Parathyroid adenoma (tissue), 2 donors: ENCODE data around the gene C3.

Experiments used
- H2AFZ ChIP-seq: fragments of 300-600 bp; sonication (generic); one replicate; pipeline ENCODE4 v1.7.0; 2017; ENCODE audit warnings: antibody characterized with exemption, mild to moderate bottlenecking
- H3K27ac ChIP-seq: fragments of 300-600 bp; sonication (generic); one replicate; pipeline ENCODE4 v1.7.0; 2017
- H3K27me3 ChIP-seq: fragments of 300-600 bp; sonication (generic); one replicate; pipeline ENCODE4 v1.7.0; 2017; ENCODE audit warnings: low read length; ENCODE audit not compliant: control insufficient read depth, insufficient read depth
- H3K36me3 ChIP-seq: fragments of 300-600 bp; sonication (generic); one replicate; pipeline ENCODE4 v1.7.0; 2017; ENCODE audit warnings: low read length; ENCODE audit not compliant: control insufficient read depth, insufficient read depth
- H3K4me1 ChIP-seq: fragments of 300-600 bp; sonication (generic); one replicate; pipeline ENCODE4 v1.7.0; 2017; ENCODE audit warnings: control low read depth
- H3K4me2 ChIP-seq: fragments of 300-600 bp; sonication (generic); one replicate; pipeline ENCODE4 v1.7.0; 2017; ENCODE audit warnings: low read length
- H3K4me3 ChIP-seq: fragments of 300-600 bp; sonication (generic); one replicate; pipeline ENCODE4 v1.7.0; 2017; ENCODE audit warnings: low read depth, low read length
- H3K79me2 ChIP-seq: fragments of 300-600 bp; sonication (generic); one replicate; pipeline ENCODE4 v1.7.0; 2017; ENCODE audit warnings: control low read depth
- H3K9ac ChIP-seq: fragments of 300-600 bp; sonication (generic); one replicate; pipeline ENCODE4 v1.7.0; 2017; ENCODE audit warnings: mild to moderate bottlenecking
- H3K9me3 ChIP-seq: fragments of 300-600 bp; sonication (generic); one replicate; pipeline ENCODE4 v1.7.0; 2017; ENCODE audit warnings: low read length; ENCODE audit not compliant: control insufficient read depth
- CTCF ChIP-seq: fragments of 300-600 bp; sonication (generic); IDR thresholded peaks from one replicate; pipeline ENCODE4 v1.7.0; 2017; ENCODE audit warnings: antibody characterized with exemption, mild to moderate bottlenecking
- donor health status: primary hyperparathyroidism.

C3 gene

DNA sequence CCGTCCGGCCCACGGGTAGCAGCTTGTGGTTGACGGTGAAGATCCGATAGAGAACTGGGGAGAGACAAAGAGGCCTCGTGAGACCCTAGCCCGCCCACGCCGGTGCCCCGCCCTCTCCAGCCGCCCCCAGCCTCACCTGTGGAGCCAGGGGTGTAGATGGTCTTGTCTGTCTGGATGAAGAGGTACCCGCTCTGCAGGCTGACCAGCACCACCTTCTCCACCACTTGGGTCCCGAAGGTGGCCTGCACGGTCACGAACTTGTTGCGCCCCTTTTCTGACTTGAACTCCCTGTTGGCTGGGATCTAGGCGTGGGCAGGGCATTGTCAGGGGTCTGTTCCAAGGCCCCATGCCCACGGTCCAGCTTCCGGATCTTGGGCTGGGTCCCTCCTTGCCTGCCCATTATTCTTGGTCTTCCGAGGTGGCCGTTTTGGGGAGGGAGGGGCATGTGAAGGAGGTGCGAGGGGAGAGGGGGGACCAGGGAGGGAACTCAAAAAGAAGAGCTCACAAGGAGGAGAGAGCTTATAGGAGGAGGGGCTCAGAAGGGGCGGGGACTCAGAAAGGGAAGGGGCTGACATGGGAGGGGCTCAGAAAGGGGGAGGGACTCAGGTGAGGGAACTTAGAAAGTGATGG lies 2.2 kb downstream of the C3 start:
- H3K36me3 ChIP-seq = no peaks in the 10 kb centered on the region
- no peak overlapping the region for H3K27ac ChIP-seq
- no peak overlapping the region for H2AFZ ChIP-seq
- H3K9me3 ChIP-seq = no peaks in the 10 kb centered on the region
- TF ChIP-seq CTCF = no peak
- no peaks in the 10 kb centered on the region for H3K27me3 ChIP-seq
- no peaks in the 10 kb centered on the region for H3K4me1 ChIP-seq
- no peak overlapping the region for H3K4me3 ChIP-seq
- no peak overlapping the region for H3K4me2 ChIP-seq
- no peaks in the 10 kb centered on the region for H3K79me2 ChIP-seq
- no peak overlapping the region for H3K9ac ChIP-seq

- TF ChIP-seq CTCF = no peak
- Histone ChIP-seq H3K27me3 (no peaks in the 10 kb centered on the region), H3K9ac (no peak overlapping the region), H3K27ac (no peak overlapping the region), H3K4me2 (no peak overlapping the region), H3K9me3 (no peaks in the 10 kb centered on the region), H3K4me3 (no peak overlapping the region), H3K36me3 (no peaks in the 10 kb centered on the region), H2AFZ (no peak overlapping the region), H3K79me2 (no peaks in the 10 kb centered on the region), H3K4me1 (no peaks in the 10 kb centered on the region)
Observed at GRCh38 chr19:6717441-6717971, 2.9 kb downstream of the C3 start.

- H3K9ac ChIP-seq = no peak overlapping the region
- no peak overlapping the region for H3K4me2 ChIP-seq
- no peaks in the 10 kb centered on the region for H3K9me3 ChIP-seq
- H3K27me3 ChIP-seq = no peaks in the 10 kb centered on the region
- H3K79me2 ChIP-seq = no peaks in the 10 kb centered on the region
- TF ChIP-seq CTCF = no peak
- no peak overlapping the region for H3K4me3 ChIP-seq
- H3K27ac ChIP-seq = no peak overlapping the region
- no peak overlapping the region for H2AFZ ChIP-seq
- no peaks in the 10 kb centered on the region for H3K36me3 ChIP-seq
- no peaks in the 10 kb centered on the region for H3K4me1 ChIP-seq
Observed at GRCh38 chr19:6717036-6717435, 3.4 kb downstream of the C3 start.

GRCh38 chr19:6716610-6716970 lies 3.9 kb downstream of the C3 start:
- Histone ChIP-seq H3K27ac (no peak overlapping the region), H3K36me3 (no peaks in the 10 kb centered on the region), H3K9me3 (no peaks in the 10 kb centered on the region), H3K9ac (no peak overlapping the region), H2AFZ (no peak overlapping the region), H3K4me1 (no peaks in the 10 kb centered on the region), H3K27me3 (no peaks in the 10 kb centered on the region), H3K79me2 (no peaks in the 10 kb centered on the region), H3K4me3 (no peak overlapping the region), H3K4me2 (no peak overlapping the region)
- TF ChIP-seq CTCF = no peak
